Upper lobe of right lung (tissue), 1 donor: ENCODE results near the gene CTNNA1. TPM values are rescaled to one million over a fixed set of nuclear protein-coding genes. Genes with fewer than 3 reads are reported as not detected.
"Not testable (repeated sequence)": the region's sequence is repeated elsewhere in the genome, so short reads cannot be mapped to it uniquely, and the experiment has no call there.

Experiments used
- ATAC-seq: fragments of 200-7000 bp; cut with Tn5 transposase; one replicate; pipeline ENCODE4 v1.9.1; 2020; ENCODE audit warnings: mild to moderate bottlenecking, moderate library complexity
- DNase-seq: peaks from one replicate; pipeline ENCODE4 v3.0.0-alpha.2; 2020
- H3K27ac ChIP-seq: fragments of 200-600 bp; one replicate; pipeline ENCODE4 v1.8.0; 2022
- H3K27me3 ChIP-seq: fragments of 200-600 bp; one replicate; pipeline ENCODE4 v1.8.0; 2022; ENCODE audit warnings: mild to moderate bottlenecking
- H3K36me3 ChIP-seq: fragments of 200-600 bp; one replicate; pipeline ENCODE4 v1.8.0; 2022
- H3K4me1 ChIP-seq: fragments of 200-600 bp; one replicate; pipeline ENCODE4 v1.8.0; 2022
- H3K4me3 ChIP-seq: fragments of 200-600 bp; one replicate; pipeline ENCODE4 v1.8.0; 2022; ENCODE audit warnings: mild to moderate bottlenecking
- H3K9me3 ChIP-seq: fragments of 200-600 bp; one replicate; pipeline ENCODE4 v1.8.0; 2022
- CTCF ChIP-seq: fragments of 200-600 bp; IDR thresholded peaks from one replicate; pipeline ENCODE4 v1.8.0; 2022; ENCODE audit warnings: antibody characterized with exemption
- intact Hi-C: fragments of 100-400 bp; cut with DNase I; formaldehyde crosslinking; loops from one replicate; pipeline ENCODE4 v1.11.0; 2022
- total RNA-seq: library from RNA; stranded (reverse); fragmentation: NEBNext Ultra II Directional; extraction: Animal tissue kit (Norgen Biotek cat#: 25700); gene quantifications from one replicate; pipeline ENCODE4 v1.2.1, GENCODE V29; 2021
- donor health status: DM: no; HTN: yes; CAD: no; lungs with severe emphysema.

CTNNA1 gene
- total RNA-seq, 1 donor from 2014 or later, result 362 TPM

GRCh38 chr5:138745268-138745667 is 8.0 kb upstream of the CTNNA1 start:
- intact Hi-C loops, result no loop called here
- no peaks in the 10 kb centered on the region for H3K36me3 ChIP-seq
- ATAC-seq, result peak; percentile 90
- no peak overlapping the region for H3K4me3 ChIP-seq
- no peak overlapping the region for H3K27ac ChIP-seq
- H3K27me3 ChIP-seq, result no peaks in the 10 kb centered on the region
- no peaks in the 10 kb centered on the region for H3K9me3 ChIP-seq
- no peak for DNase-seq
- no peak for TF ChIP-seq CTCF
- no peaks in the 10 kb centered on the region for H3K4me1 ChIP-seq

DNA sequence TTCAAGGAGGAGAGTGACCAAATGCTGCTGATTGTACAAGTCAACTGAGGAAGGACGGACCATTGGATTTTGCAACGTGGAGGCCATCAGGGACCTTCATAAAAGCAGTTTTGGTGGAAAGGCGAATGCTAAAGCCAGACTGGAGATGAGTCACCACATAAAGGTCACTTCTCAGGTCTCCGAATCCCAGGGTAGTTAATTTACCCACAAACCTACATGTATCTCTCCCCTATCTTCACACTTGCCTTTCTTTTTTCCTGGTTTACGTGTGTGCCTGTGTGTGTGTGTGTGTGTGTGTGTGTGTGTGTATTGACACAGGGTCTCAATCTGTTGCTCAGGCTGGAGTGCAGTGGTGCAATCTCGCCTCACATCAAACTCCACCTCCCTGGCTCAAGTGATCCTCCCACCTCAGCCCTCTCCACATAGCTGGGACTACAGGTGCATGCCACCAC is 4.6 kb upstream of the CTNNA1 start:
- TF ChIP-seq CTCF, result no peak
- Histone ChIP-seq H3K4me3 (no peak overlapping the region), H3K36me3 (no peaks in the 10 kb centered on the region), H3K9me3 (no peaks in the 10 kb centered on the region), H3K4me1 (no peaks in the 10 kb centered on the region), H3K27me3 (no peaks in the 10 kb centered on the region), H3K27ac (no peak overlapping the region)
- DNase-seq, result no peak
- no peak for ATAC-seq
- intact Hi-C loops, result no loop called here

DNA sequence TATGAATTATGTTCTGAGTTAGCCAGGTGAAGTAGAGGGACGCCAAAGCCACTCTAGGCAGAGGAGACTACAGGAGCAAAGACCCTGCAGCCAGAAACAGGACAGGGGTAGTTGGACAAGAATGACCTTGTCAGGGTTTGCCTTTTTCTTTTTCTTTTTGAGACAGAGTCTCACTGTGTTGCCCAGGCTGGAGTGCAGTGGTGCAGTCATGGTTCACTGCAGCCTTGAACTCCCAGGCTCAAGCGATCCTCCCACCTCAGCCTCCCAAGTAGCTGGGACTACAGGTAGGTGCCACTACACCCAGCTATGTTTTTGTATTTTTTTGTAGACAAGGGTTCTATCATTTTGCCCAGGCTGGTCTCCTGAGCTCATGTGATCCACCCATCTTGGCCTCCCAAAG is 1.9 kb upstream of the CTNNA1 start:
- H3K4me3 ChIP-seq, H3K9me3 ChIP-seq, H3K27ac ChIP-seq, H3K27me3 ChIP-seq, intact Hi-C loops, ATAC-seq, H3K36me3 ChIP-seq, DNase-seq: not testable (repeated sequence)
- peaks cover 12% of the 10 kb centered on the region for H3K4me1 ChIP-seq

- H3K27me3 ChIP-seq, result no peaks in the 10 kb centered on the region
- no peaks in the 10 kb centered on the region for H3K9me3 ChIP-seq
- intact Hi-C loops, result no loop called here
- peak overlapping the region; percentile 91 for H3K4me3 ChIP-seq
- peak; percentile 12 for TF ChIP-seq CTCF
- H3K27ac ChIP-seq, result peak overlapping the region; percentile 99
- no peak for DNase-seq
- peaks cover 12% of the 10 kb centered on the region for H3K4me1 ChIP-seq
- ATAC-seq, result peak; percentile 0
- peaks cover 6% of the 10 kb centered on the region for H3K36me3 ChIP-seq
Measured at GRCh38 chr5:138752341-138752950, 779 bp upstream of the CTNNA1 start.

GRCh38 chr5:138753794-138754698 is 821 bp downstream of the CTNNA1 start:
- DNase-seq, result peak; percentile 94
- TF ChIP-seq CTCF, result no peak
- Histone ChIP-seq H3K27ac (peak overlapping the region; percentile 99), H3K27me3 (no peaks in the 10 kb centered on the region), H3K4me3 (peak overlapping the region; percentile 91), H3K9me3 (no peaks in the 10 kb centered on the region), H3K4me1 (peaks cover 13% of the 10 kb centered on the region), H3K36me3 (peaks cover 15% of the 10 kb centered on the region)
- intact Hi-C loops, result no loop called here
- peak; percentile 69 for ATAC-seq

GRCh38 chr5:138754699-138755057 is 1.5 kb downstream of the CTNNA1 start:
- no peaks in the 10 kb centered on the region for H3K9me3 ChIP-seq
- H3K4me1 ChIP-seq, result peaks cover 19% of the 10 kb centered on the region
- intact Hi-C loops, result no loop called here
- peak overlapping the region; percentile 99 for H3K27ac ChIP-seq
- no peak for DNase-seq
- H3K27me3 ChIP-seq, result no peaks in the 10 kb centered on the region
- no peak for ATAC-seq
- no peak for TF ChIP-seq CTCF
- peaks cover 21% of the 10 kb centered on the region for H3K36me3 ChIP-seq
- peak overlapping the region; percentile 91 for H3K4me3 ChIP-seq
